ENCODE data around the gene KCNQ1.

The KCNQ1 gene

DNA sequence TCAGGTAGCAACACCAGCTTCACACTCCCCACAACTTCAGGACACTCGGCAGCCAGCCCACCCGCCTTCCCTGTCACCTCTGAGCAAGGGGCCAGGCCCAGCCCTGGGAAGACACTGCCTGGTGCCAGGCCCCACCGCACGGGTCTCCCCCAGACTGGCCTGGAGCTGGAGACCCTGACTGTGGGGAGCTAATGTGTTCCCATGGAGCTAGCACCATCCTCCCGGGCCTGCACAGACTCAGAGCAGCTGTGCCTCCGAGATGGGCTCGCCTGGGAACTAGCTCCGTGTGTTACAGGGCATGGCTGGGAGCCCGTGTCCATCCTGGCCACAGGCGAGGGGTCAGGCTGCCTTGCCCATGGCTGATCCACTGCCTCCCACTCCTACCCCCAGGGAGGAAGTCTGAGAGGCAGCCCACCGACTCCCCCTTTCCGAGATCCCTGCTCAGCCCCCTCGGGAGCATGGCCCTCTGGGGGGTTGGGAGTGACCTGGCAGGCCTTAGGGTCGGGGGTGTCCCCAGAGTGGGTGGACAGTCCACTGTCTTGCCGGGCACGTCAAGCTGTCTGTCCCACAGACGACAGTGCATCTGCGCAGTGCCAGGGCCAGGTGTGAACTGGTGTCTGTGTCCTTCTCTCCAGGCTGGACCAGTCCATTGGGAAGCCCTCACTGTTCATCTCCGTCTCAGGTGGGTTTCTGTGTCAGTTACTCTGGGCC is 331.7 kb downstream of the KCNQ1 start:
- DNase-seq = no peak

DNA sequence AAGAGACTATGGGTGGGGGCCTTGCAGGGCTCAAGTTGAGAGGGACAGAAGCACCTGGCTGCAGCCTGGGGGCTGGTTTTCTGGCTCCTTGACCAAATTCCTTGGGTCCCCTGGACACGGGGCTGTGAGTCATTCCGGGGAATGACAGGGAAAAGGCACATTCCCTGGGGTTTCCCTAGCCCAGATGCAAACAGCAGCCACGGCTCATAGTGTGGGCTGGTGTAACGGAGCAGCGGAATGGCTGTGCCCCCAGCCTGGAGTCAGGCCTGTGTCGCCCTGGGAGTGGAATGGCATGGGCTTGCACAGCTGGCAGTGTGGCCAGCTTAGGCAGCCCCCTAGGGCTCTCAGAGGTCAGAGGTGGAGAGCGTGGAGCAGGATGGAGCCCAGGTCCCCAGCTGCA is 332.6 kb downstream of the KCNQ1 start:
- no peak for DNase-seq

DNA sequence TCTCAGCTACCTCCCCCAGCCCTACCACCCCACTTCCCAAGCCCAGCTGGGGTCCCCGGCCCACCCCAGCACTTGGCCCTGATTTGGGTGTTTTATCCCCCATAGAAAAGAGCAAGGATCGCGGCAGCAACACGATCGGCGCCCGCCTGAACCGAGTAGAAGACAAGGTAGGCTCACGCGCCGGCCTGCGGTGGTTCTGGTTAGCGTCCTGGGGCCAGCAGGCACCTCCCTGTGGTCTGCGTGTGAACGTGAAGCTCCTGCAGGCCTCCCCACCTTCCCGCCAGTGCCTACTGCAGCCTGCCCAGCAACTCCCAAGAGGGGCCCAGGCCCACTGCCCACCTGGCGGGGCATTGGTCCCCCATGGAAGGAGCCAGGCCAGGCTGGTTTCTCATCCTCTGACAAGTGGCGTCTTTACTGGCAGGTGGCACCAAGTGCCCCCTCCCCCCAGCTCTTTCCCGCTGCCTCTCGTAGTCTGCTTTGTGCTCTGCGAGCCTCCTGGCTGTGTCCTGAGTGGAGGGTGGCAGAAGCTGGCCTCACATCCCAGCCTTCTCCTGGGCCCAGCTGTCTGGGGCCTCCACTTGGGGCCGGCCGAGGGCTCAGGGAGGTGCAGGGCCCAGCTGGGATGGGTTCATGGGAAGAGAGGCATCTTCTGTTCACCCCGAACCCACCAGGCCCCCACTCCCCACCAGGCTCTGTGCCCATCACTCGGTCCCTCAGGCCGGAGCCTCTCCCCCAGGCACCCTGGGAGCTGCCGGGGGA is 333.2 kb downstream of the KCNQ1 start:
- DNase-seq = no peak

DNA sequence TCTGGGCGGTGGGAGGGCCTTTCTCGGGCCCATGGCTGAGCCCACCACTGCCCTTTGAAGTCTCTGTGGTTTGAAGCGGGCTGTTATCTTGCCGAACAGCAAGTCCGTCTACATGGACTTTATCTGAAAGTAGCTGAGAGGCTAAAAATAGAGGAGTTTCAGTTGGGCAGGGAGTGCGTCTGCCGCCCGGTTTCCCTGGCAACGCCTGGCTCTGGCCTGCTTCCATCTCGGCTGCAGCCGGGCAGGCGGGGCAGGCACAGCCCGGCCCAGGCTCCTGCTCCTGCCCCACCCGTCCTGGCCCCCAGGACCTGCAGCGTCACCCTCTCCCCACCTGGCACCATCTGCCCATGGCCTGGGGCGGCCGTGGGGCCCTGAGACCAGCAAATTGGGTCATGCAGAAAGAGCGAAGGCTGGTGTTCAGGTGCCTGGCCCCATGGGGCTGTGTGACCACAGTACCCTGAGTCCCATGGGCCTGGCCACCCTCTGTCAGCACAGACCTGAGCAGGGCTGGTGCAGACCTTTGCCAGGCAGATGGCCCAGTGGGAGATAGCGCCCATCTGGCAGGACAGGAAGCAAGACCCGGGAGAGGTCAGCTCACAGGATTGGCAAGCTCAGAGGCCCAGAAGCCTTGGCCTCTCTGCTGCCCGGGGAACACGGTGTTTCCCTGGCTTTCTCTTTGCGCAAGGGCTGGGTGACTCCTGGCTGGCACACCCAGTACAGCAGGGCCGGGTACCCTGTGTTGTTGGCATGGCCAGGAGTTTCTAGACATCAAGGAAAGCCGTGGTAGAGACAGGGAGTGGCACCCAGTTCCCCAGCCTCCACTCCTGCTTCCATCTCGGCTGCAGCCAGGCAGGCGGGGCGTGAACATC is 334.1 kb downstream of the KCNQ1 start:
- no peak for DNase-seq

DNA sequence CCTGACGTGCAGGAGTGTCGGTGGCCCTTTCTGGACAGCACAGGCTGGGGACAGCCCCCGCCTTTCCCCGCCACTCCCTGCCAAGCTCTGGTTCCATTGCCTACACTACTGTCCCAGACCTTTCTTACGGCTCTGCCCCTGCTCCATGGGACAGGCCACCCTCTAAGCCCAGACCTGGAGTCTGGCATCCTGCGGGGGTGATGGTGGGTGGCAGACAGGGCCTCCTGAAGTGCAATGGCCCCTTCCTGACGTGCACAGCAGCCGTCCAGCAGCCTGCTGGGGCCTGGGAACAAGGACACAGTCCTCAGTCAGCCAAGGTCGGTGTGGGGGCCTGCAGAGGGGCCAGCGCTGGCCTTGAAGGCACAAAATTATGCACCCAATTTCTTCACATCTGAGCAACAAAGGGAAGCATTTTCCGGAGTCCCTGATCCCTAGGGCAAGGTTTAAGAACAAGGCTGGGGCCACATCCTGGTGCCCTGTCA is 334.7 kb downstream of the KCNQ1 start:
- DNase-seq = no peak

DNA sequence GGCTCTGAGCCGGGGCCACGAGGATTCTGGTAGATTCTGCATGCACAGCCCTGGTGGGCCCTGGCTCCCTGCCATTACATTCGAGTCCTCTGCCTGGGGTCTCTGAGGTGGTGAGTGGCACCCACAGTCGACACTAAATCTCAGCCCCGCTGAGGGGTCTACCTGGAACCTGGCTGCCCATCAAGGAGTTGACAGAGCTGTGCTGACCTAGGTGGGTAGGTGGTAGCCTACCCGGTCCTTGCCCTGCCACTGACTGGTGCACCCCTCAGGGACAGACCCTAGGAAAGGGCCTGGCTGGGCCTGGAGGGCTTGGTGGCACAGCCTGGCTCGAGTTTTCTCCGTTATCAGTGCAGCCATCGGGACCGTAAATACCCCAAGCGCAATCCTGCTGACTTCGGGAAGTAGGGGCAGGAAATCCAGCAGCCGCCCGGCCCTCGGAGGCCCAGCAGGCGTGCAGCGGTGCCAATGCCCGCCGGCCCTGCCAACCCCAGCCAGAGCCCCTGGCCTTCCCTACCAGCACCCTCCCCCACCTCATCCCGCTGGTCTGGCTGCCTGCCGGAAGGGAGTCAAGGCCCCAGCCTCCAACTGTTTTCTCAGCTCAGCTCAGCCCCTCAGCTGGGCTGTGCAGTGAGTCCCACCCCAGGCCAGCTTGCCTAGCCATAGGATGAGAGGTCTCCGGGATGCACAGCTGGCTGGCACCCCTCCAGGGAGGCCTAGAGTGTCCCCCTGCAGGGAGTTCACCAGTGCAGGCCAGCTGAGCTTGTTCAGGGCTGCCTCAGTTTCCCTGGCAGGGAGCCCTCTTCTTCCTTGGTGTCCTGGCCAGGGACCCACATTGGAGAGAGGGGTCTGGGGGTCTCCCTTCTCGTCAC is 335.4 kb downstream of the KCNQ1 start:
- DNase-seq = no peak

DNA sequence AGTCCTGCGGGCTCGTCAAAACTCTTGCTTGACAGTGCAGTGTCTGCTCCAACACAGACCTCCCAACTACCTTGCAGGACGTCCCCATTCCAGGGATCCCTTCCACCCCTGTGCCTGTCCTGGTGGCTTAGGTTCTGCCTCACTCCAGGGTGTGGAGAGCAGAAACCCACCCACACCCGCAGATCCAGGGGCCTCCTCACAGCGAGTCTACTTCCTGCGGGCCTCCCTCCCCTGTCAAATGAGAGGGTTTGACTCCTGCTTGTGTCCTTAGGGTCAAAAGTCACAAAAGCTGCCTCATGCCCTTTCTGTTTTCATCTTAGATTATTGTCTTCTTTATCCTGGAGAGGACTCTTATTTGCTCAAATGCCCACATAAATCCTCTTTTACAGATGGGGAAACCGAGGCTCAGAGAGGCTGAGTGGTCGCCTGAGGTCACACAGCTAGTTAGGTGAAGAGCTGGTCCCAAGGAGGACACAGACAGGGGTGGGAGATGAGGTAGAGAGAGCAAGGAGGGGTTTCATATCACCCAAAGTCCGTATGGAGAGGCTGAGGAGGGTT is 336.1 kb downstream of the KCNQ1 start:
- DNase-seq = no peak

DNA sequence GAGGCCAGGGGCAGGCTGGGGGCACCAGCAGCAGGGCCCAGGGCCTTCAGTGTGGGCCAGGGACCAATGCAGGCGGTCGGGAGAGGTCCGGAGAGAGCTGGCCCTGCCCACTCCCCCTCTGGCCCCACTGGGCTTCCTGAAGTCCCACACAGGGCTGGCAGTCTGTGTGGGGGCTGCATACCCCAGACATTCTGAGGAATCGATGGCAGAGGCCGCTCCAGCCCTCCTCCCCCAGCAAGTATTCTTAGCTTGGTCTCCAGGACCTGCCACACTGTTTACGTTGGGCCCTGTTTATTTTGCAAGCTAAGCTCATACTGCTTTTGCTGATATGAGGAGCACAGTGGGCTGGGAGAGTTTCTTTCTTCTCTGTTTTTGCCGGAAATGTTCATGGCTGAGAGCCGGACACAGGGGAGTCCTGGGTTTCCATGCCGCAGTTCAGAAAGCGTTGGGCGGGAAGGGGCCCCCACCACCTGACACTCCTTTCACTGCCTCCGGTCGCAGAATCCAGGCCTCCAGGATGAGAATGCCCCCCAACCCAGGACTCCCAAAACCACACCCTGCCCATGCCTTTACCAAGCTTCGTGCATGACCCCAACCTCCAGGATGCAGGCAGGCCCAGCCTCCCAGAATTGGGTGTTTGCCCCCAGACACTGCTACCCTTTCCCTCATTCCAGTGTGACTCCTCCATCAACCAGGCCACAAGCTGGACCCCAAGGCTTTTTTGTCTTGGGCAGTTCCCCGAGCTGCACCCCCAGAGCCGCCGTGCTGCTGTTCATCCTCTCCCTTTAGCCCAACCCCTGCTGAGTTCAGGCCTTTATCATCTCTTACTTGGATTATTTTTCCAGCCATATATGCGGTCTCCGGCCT is 336.8 kb downstream of the KCNQ1 start:
- DNase-seq = no peak

DNA sequence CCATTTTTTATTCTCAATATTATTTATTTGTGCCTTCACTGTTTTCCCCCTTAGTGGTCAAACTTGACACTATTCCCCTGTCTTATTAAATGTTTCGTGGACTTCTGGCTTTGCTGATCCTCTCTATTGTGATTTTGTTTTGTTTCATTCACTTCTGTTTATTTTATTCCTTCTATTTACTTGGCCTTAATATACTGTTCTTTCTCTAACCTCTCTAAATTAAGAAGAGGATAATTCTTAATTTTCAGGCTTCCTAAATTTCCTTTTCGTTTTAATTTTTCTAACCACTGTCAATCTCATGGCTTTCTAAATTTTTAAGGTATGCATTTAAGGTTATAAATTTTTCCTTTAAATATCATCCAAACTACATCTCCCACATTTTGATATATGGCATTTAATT is 338.0 kb downstream of the KCNQ1 start:
- DNase-seq = no peak

DNA sequence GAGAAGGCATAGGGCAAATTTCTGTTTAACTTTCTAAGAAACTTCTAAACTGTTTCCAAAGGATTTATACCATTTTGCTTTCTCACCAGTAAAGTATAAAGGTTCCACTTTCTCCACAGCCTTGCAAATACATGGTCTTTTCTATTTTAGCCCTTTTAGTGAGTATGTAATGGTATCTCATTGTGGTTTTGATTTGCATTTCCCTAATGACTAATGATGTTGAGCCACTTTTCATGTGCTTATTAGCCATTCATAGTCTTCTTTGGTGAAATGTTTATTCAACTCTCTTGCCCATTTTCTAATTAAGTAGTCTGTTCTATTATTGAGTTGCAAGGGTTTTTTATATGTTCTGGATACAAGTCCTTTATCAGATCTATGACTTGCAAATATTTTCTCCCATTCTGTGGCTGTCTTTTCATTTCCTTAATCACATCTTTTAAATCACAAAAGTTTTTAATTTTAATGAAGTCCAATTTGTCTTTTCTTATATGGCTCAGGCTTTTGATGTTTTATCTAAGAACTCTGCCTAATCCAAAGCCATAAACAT is 338.8 kb downstream of the KCNQ1 start:
- DNase-seq = no peak

DNA sequence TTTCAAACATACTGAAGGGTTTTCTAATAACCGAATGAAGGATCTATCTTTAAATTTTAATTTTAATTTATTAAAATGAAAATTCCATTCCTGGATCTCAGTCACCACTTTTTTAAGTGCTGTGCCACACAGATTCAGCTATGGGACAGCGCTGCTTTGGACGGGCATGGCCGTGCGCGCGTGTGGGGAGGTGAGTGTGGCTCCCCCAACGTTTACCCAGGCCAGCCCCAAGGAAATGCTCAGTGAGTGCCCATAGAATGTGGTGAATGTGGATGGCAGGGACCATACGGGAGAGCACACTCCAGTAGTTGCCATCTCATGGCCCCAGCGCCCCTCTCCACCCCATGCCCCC is 343.0 kb downstream of the KCNQ1 start:
- DNase-seq = no peak

DNA sequence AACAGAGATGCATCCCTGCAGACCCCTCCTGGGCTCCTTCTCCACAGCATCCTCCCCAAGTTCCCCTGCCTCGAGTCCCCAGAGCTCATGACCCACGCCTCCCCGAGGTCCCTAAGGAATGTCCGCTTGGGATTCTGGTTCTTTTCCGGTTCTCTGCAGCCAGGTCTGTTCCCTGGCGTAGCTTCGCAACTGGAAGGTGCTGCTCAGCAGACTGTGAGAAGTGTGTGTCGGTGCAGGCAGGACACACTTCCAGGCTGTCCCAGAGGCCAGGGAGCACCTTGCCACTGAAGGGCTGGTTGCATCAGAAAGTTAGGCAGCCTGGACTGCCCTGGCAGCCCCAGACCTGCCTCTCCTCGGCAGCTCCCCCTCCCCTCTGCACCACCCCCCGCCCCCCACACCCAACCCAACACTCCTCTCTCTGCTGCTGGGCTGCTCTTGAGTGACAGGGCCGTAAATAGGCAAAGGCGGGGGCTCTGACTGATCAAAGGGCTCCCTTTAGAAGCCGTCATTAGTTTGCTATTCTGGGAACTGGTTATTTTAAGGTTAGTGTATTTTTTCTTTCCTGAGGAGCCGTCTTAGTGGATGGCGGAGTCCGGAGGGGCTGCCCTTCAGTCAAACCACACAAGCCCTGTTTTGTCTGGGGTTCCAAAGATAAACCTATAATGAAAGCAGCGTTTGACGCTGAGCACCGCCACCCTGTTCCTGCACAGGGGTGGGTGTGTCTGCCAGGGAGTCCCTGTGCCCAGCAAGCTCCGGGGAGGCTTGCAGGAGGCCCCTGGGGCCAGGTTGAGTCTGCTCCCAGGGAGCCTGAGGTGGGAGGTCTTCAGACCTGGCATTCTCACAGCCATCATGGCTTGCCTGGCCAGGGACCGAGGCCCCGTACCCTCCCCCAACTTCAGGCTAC is 343.6 kb downstream of the KCNQ1 start:
- no peak for DNase-seq

DNA sequence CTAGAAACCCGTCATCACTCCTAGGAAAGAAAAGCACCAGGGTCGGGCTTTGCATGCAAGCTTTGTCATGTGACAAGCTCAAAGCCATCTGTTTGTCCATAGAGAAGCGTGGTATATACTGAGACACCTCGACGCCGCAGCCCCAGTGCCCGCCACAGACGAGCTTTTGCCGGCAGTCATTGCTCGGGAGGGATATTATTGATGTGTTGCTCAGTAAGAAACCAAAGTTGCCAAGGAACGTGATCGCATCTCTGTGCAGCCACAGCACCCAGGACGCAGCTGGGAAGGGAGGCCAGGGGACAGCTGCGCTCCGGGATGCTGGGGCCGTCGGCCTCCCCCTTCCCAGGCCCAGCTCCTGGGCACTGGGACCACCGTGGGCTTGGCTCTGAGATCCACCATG is 344.5 kb downstream of the KCNQ1 start:
- no peak for DNase-seq

DNA sequence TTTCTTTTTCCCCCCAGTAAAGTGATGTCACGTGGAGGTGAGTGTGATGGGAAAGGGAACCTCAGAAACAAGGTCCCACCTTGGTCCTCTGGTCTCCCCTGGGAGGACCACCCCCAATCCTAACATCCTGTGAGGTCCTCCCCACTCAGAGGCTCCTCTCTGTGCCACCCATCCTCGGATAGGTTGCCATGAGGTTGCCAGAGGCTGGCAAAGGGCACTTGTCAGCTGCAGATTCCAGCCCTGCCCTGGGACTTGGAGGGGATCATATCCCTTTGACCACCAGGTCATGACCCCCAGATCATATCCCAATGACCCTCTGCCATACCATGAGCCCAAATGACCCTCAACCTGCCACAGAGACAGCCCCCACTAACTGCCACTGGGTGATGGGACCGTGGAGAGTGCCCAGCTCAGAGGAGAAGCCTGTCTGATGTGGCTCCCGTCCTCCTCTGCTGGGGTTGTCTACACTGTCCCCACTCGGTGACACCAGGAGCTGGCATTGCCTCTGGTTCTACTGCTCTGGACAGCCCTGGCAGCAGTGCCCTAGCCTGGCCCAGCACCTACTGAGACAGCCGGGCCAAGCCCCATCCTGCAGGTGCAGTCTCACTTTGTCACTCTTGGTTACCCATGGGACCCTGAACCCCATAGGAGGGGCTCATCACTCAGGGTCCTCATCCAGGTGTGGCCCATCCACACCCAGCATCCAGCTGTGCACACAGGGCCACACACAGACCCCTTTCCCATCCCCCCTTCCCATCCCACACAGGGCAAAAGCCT is 345.2 kb downstream of the KCNQ1 start:
- DNase-seq = no peak

DNA sequence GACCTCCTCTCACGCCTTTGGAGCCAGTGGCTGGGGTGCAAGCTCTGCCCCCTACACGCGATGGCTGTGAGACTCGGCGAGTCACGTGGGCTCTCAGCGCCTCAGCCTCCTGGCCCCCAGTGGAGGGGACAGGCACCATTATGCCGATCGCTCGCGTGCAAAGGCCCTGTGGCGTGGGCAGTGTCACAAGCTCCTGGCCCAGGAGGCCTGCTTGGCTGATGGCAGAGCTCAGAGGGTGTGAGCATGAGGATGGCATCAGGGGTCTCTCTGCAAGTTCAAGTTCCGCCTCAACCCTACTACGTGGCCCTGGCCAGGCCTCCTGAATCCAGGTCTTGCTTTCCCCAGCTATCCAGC is 345.7 kb downstream of the KCNQ1 start:
- no peak for DNase-seq

DNA sequence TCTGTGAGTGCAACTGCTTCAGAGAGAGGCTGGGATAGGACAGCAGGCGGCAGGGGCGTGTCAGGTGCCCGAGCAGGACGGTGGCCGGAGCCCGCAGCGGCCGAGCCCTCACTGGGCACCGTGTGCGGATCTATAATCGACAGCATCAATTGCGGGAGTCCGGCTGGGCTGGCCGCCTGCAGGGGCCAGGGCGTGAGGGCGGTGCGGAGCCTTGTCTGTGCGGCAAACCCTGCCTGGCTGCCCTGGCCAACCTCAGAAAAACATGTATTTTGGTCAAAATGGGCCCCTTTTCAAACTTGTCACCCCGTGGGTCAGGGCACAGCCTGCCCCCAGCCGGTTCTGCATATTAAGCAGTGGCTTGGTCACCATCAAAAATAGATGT is 346.3 kb downstream of the KCNQ1 start:
- DNase-seq = no peak

DNA sequence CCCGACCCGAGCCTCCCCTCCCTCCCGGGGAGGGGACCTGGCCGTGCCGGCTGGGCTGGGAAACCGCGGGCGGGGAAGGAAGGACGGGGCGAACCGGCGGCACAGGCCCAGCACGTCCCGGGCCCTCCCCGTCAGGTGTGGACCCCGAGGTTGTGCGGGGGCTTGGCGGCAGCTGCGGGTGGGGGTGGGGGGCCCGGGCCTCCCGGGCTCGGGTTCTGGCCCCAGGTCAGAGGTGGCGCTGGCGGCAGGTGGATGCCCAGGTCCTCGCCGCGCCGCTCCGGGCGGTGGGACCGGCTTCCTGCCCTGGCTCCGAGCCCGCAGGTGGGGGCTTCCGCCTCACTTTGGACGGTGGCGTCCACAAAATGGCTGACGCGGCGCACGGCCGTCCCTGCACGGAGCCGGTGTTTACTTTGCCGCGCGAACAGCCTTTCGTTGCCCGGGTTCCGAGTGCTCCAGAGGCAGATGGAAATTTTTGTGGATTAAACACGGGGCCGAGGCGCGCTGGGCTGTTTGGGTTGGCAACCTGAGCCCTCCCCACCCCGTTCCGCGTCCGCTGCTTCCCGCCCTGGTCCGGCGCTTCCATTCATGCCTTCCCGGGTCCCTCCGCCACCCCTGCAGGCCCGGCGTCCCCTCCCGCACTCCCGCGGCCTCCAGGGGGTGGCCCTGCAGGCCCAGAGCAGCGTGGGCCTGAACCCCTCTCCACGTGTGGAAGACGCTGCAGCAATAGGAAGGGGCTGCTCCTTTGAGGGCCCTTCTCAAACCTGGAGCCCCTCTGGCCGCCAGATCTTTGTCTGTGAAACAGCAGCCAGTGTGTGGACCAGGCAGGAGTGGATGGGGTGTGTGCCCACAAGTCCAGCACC is 346.9 kb downstream of the KCNQ1 start:
- DNase-seq = no peak

All from NCI-H187 (cell line).